BJ (cell line): ENCODE data around the gene WDR91. TPM values are rescaled to one million over a fixed set of nuclear protein-coding genes. Genes with fewer than 3 reads are reported as not detected.

Source experiments
- CTCF ChIA-PET: fragments of 350-600 bp; formaldehyde crosslinking; extraction: SDS; loops from one replicate; lab custom pipeline; 2021; ENCODE audit warnings: antibody characterized with exemption, inconsistent platforms; lab: Yijun Ruan, JAX
- POLR2A ChIA-PET: fragments of 300-600 bp; sonication (Branson Sonifier 250); formaldehyde crosslinking; extraction: SDS; loops from one replicate; lab custom pipeline; 2021; ENCODE audit warnings: antibody characterized with exemption; lab: Charles Lee
- DNase-seq: peaks from one replicate; pipeline ENCODE4 v3.0.0-alpha.2; 2011; ENCODE audit warnings: low read depth
- H3K27me3 ChIP-seq: 2 replicates; pipeline ENCODE4 v1.6.0; 2011; ENCODE audit warnings: low read length; ENCODE audit not compliant: control insufficient read depth, insufficient read depth
- H3K36me3 ChIP-seq: 2 replicates; pipeline ENCODE4 v1.5.1; 2011; ENCODE audit warnings: low read length; ENCODE audit not compliant: control insufficient read depth, insufficient read depth
- H3K4me3 ChIP-seq: 2 replicates; pipeline ENCODE4 v1.5.1; 2011; ENCODE audit warnings: low read depth, mild to moderate bottlenecking, control low read depth, low read length
- polyA plus RNA-seq: library from polyadenylated mRNA; depleted of rRNA; stranded (reverse); fragments of >200 nt; gene quantifications from 2 replicates; pipeline ENCODE4 v1.2.3, GENCODE V29; 2011
- TF ChIP-seq, protein P1 (sequence below): IDR thresholded peaks from 2 replicates; pipeline ENCODE4 v1.5.1; 2011; ENCODE audit warnings: low read depth, mild to moderate bottlenecking, control low read depth, inconsistent platforms, low read length, moderate library complexity; ENCODE audit not compliant: insufficient read depth

The WDR91 gene
- polyA plus RNA-seq, 1 experiment, result 14.2 TPM

DNA sequence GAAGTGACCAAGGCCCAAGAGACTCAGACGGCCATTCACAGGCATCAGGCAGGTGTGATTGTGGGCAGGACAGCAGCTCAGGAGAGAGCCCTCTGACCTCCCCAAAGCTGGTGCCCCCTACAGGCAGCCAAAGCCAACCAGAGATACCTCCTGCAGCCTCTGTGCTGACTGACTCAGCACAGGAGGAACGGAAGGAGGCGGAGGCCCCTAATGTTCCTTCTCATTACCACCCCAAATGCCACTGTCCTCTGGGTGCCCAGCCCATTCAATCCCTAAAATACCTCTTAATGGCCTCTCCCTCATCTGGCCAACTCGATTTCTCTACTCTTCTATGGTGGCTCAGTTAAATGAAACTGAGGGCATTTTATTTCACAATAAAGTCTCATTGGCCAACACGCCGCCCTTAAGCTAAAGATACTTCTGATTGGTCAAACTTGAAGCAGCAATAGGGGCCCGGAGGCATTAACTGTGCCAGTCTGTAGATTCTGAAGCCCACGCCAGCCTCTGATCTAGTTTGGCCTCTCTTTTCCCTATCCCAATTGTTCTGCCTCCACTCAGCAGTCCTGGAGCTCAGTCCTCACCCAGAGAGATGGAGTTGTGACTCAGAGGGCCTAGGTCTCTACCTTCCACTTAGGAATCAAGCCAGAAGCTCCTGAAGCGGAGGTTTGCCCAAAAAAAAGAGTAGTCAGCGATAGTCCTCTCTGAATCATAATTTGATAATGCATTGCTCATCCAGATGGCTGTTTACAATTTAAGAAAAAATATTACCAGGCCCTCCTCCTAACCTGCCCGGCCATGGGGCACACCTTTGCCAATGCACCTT is 42.0 kb downstream of the WDR91 start:
- peaks cover 23% of the 10 kb centered on the region for H3K36me3 ChIP-seq
- POLR2A ChIA-PET, result interaction anchor here (0.6 to 0.7 kb wide), 2 partner anchors 9 to 24 kb away, joined by 3 to 5 read pairs; no protein-coding TSS in a partner anchor

GRCh38 chr7:135168489-135169140 is 42.7 kb downstream of the WDR91 start:
- DNase-seq, result no peak
- H3K27me3 ChIP-seq, result no peaks in the 10 kb centered on the region
- peaks cover 23% of the 10 kb centered on the region for H3K36me3 ChIP-seq
- TF ChIP-seq, protein P1, sequence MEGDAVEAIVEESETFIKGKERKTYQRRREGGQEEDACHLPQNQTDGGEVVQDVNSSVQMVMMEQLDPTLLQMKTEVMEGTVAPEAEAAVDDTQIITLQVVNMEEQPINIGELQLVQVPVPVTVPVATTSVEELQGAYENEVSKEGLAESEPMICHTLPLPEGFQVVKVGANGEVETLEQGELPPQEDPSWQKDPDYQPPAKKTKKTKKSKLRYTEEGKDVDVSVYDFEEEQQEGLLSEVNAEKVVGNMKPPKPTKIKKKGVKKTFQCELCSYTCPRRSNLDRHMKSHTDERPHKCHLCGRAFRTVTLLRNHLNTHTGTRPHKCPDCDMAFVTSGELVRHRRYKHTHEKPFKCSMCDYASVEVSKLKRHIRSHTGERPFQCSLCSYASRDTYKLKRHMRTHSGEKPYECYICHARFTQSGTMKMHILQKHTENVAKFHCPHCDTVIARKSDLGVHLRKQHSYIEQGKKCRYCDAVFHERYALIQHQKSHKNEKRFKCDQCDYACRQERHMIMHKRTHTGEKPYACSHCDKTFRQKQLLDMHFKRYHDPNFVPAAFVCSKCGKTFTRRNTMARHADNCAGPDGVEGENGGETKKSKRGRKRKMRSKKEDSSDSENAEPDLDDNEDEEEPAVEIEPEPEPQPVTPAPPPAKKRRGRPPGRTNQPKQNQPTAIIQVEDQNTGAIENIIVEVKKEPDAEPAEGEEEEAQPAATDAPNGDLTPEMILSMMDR, result no peak
- ChIA-PET CTCF (interaction anchor here (1.2 to 3.9 kb wide), 4 partner anchors 10 to 182 kb away, joined by 3 to 17 read pairs (median 3); partner anchors contain the start of gene AGBL3), POLR2A (interaction anchor here (0.7 kb wide), 1 partner anchor 25 kb away, joined by 5 read pairs; no protein-coding TSS in a partner anchor)
- no peak overlapping the region for H3K4me3 ChIP-seq

More for the DNA sequence above, 42.0 kb downstream of the WDR91 start:
- TF ChIP-seq, protein P1, result peak; percentile 46
- CTCF ChIA-PET, result interaction anchor here (1.2 to 3.9 kb wide), 7 partner anchors 11 to 483 kb away, joined by 3 to 17 read pairs (median 3); partner anchors contain the start of gene AGBL3
- no peaks in the 10 kb centered on the region for H3K27me3 ChIP-seq
- H3K4me3 ChIP-seq, result peak overlapping the region; percentile 82
- DNase-seq, result no peak

GRCh38 chr7:135168001-135168400 is 43.3 kb downstream of the WDR91 start:
- H3K4me3 ChIP-seq, result no peak overlapping the region
- POLR2A ChIA-PET, result no interaction called here
- DNase-seq, result no peak
- CTCF ChIA-PET, result interaction anchor here (1.9 to 3.9 kb wide), 2 partner anchors 9 to 181 kb away, joined by 3 to 17 read pairs; partner anchors contain the start of gene AGBL3
- no peaks in the 10 kb centered on the region for H3K27me3 ChIP-seq
- H3K36me3 ChIP-seq, result peaks cover 23% of the 10 kb centered on the region
- TF ChIP-seq, protein P1, result no peak

DNA sequence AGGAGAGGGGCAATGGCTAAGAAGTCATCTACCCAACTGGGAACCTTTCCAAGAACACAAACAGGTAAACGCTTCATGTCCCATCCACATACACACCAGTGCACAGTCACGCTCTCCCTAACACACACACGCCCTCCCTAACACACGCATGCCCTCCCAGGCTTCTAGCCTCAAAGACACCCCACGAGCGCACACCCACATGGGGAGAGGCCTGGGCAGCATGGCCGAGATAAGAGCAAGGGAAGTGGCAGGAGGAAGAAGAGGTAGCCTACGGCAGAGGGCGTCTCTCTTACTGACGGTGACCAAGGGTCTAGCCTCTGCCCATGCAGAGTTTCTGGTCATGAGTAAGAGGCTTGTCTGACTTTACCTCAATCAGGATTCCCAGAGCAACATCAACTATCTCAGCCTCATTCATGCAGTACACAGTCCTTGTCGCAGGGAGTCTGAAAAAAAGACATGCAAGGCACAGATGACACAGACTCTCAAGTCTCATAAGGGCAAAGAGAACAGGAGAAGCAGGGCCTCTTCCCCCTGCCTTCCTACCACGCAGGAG is 43.9 kb downstream of the WDR91 start:
- Histone ChIP-seq H3K4me3 (no peak overlapping the region), H3K27me3 (no peaks in the 10 kb centered on the region), H3K36me3 (peaks cover 23% of the 10 kb centered on the region)
- no peak for DNase-seq
- TF ChIP-seq, protein P1, result no peak
- CTCF ChIA-PET, result interaction anchor here (1.9 kb wide), 1 partner anchor 9 kb away, joined by 3 read pairs; no protein-coding TSS in a partner anchor
- POLR2A ChIA-PET, result no interaction called here
